ENCODE data around the gene PLCH1.

PLCH1 gene

GRCh38 chr3:155602307-155602706 is 142.6 kb downstream of the PLCH1 start:
- no peak overlapping the region for H3K4me3 ChIP-seq (replicated peaks; ENCODE audit: insufficient read depth, low read length)
- no peak overlapping the region for H3K27ac ChIP-seq (replicated peaks)
- DNase-seq (ENCODE audit: low read depth in 1 of 2, low spot score in 1 of 2) = no peak
- no peak for TF ChIP-seq GABPA (IDR thresholded peaks at IDR 0.05; ENCODE audit: low read depth)
- TF ChIP-seq POLR2AphosphoS5 (IDR thresholded peaks at IDR 0.05; ENCODE audit: low read depth) = no peak
- TF ChIP-seq SPI1 (IDR thresholded peaks at IDR 0.05; ENCODE audit: borderline replicate concordance, low read depth) = no peak
- no peak for TF ChIP-seq REST (IDR thresholded peaks at IDR 0.05; ENCODE audit: insufficient replicate concordance, low read depth)
- no peak for TF ChIP-seq CTCF (IDR thresholded peaks at IDR 0.05; ENCODE audit: insufficient read depth, low read length)
- no peaks in the 10 kb centered on the region for H3K27me3 ChIP-seq (ENCODE audit: insufficient read depth, poor library complexity, severe bottlenecking)

GRCh38 chr3:155598671-155599070 is 146.2 kb downstream of the PLCH1 start:
- no peak for DNase-seq (ENCODE audit: low read depth in 1 of 2, low spot score in 1 of 2)
- Histone ChIP-seq H3K4me3 (replicated peaks; ENCODE audit: insufficient read depth, low read length) (no peak overlapping the region), H3K27ac (replicated peaks) (no peak overlapping the region), H3K27me3 (ENCODE audit: insufficient read depth, poor library complexity, severe bottlenecking) (no peaks in the 10 kb centered on the region)
- TF ChIP-seq CTCF (IDR thresholded peaks at IDR 0.05; ENCODE audit: insufficient read depth, low read length) (no peak), SPI1 (IDR thresholded peaks at IDR 0.05; ENCODE audit: borderline replicate concordance, low read depth) (no peak), POLR2AphosphoS5 (IDR thresholded peaks at IDR 0.05; ENCODE audit: low read depth) (no peak), REST (IDR thresholded peaks at IDR 0.05; ENCODE audit: insufficient replicate concordance, low read depth) (no peak), GABPA (IDR thresholded peaks at IDR 0.05; ENCODE audit: low read depth) (no peak)

GRCh38 chr3:155596615-155597014 is 148.3 kb downstream of the PLCH1 start:
- no peaks in the 10 kb centered on the region for H3K27me3 ChIP-seq (ENCODE audit: insufficient read depth, poor library complexity, severe bottlenecking)
- no peak overlapping the region for H3K4me3 ChIP-seq (replicated peaks; ENCODE audit: insufficient read depth, low read length)
- H3K27ac ChIP-seq (replicated peaks) = no peak overlapping the region
- no peak for DNase-seq (ENCODE audit: low read depth in 1 of 2, low spot score in 1 of 2)
- TF ChIP-seq REST (IDR thresholded peaks at IDR 0.05; ENCODE audit: insufficient replicate concordance, low read depth) = no peak
- TF ChIP-seq POLR2AphosphoS5 (IDR thresholded peaks at IDR 0.05; ENCODE audit: low read depth) = no peak
- no peak for TF ChIP-seq SPI1 (IDR thresholded peaks at IDR 0.05; ENCODE audit: borderline replicate concordance, low read depth)
- TF ChIP-seq CTCF (IDR thresholded peaks at IDR 0.05; ENCODE audit: insufficient read depth, low read length) = no peak
- no peak for TF ChIP-seq GABPA (IDR thresholded peaks at IDR 0.05; ENCODE audit: low read depth)

Measured in HL-60 (cell line).